SK-N-SH treated with all-trans-retinoic acid at 6 μM for 48 hours (cell line): ENCODE results near the gene NTM.

Source experiments
- ATAC-seq: fragments of 200-7000 bp; cut with Tn5 transposase; 3 replicates; pipeline ENCODE4 v1.9.1; 2020; ENCODE audit warnings: mild to moderate bottlenecking, moderate library complexity
- ARNTL ChIP-seq: fragments of 450-650 bp; formaldehyde crosslinking; IDR thresholded peaks from 2 replicates; pipeline ENCODE4 v1.5.0; 2020; ENCODE audit warnings: low read depth, mild to moderate bottlenecking, moderate library complexity, borderline replicate concordance
- BACH2 ChIP-seq: fragments of 250-450 bp; sonication (Bioruptor Pico); IDR thresholded peaks from 2 replicates; pipeline ENCODE4 v1.9.0; 2021; ENCODE audit warnings: mild to moderate bottlenecking, borderline replicate concordance
- CSDC2 ChIP-seq: fragments of 250-450 bp; sonication (Bioruptor Pico); IDR thresholded peaks from 2 replicates; pipeline ENCODE4 v1.5.0; 2020; ENCODE audit warnings: mild to moderate bottlenecking, moderate library complexity
- GLIS3 ChIP-seq: fragments of 250-450 bp; sonication (Bioruptor Pico); IDR thresholded peaks from 2 replicates; pipeline ENCODE4 v1.5.0; 2020; ENCODE audit warnings: mild to moderate bottlenecking, moderate library complexity
- ISL1 ChIP-seq: fragments of 250-450 bp; sonication (Bioruptor Pico); IDR thresholded peaks from 2 replicates; pipeline ENCODE4 v2.1.2; 2022; ENCODE audit warnings: mild to moderate bottlenecking, moderate library complexity
- OSR1 ChIP-seq: fragments of 250-450 bp; sonication (Bioruptor Pico); IDR thresholded peaks from 2 replicates; pipeline ENCODE4 v1.8.0; 2022; ENCODE audit warnings: moderate library complexity, mild to moderate bottlenecking, inconsistent platforms
- RARB ChIP-seq: fragments of 250-450 bp; sonication (Bioruptor Pico); IDR thresholded peaks from 2 replicates; pipeline ENCODE4 v1.8.0; 2021; ENCODE audit warnings: mild to moderate bottlenecking, moderate library complexity
- SNAI2 ChIP-seq: fragments of 250-450 bp; sonication (Bioruptor Pico); IDR thresholded peaks from 2 replicates; pipeline ENCODE4 v1.5.0; 2020; ENCODE audit warnings: mild to moderate bottlenecking, moderate library complexity
- TCF4 ChIP-seq: fragments of 250-450 bp; sonication (Bioruptor Pico); IDR thresholded peaks from 2 replicates; pipeline ENCODE4 v1.8.0; 2021; ENCODE audit warnings: mild to moderate bottlenecking, moderate library complexity, borderline replicate concordance
- ZC3H10 ChIP-seq: fragments of 250-450 bp; sonication (Bioruptor Pico); IDR thresholded peaks from 2 replicates; pipeline ENCODE4 v1.5.1; 2021; ENCODE audit warnings: mild to moderate bottlenecking, moderate library complexity
- ZFP3 ChIP-seq: fragments of 250-450 bp; sonication (Bioruptor Pico); IDR thresholded peaks from 2 replicates; pipeline ENCODE4 v1.5.0; 2020; ENCODE audit warnings: mild to moderate bottlenecking, moderate library complexity
- ZFP30 ChIP-seq: fragments of 450-650 bp; formaldehyde crosslinking; IDR thresholded peaks from 2 replicates; pipeline ENCODE4 v1.5.0; 2022; ENCODE audit warnings: mild to moderate bottlenecking, moderate library complexity
- ZNF565 ChIP-seq: fragments of 450-650 bp; formaldehyde crosslinking; conservative IDR thresholded peaks from 2 replicates; pipeline ENCODE4 v1.5.0; 2020; ENCODE audit warnings: low read depth, mild to moderate bottlenecking, moderate library complexity
- ZNF70 ChIP-seq: fragments of 450-650 bp; formaldehyde crosslinking; IDR thresholded peaks from 2 replicates; pipeline ENCODE4 v1.5.0; 2020; ENCODE audit warnings: mild to moderate bottlenecking, moderate library complexity
- TF ChIP-seq, protein P1 (sequence below): fragments of 250-450 bp; sonication (Bioruptor Pico); IDR thresholded peaks from 2 replicates; pipeline ENCODE4 v1.8.0; 2021; ENCODE audit warnings: low read depth, mild to moderate bottlenecking, moderate library complexity, borderline replicate concordance
- TF ChIP-seq, protein P2 (sequence below): fragments of 250-450 bp; sonication (Bioruptor Pico); IDR thresholded peaks from 2 replicates; pipeline ENCODE4 v1.8.0; 2020; ENCODE audit warnings: mild to moderate bottlenecking, moderate library complexity, borderline replicate concordance
- TF ChIP-seq, protein P3 (sequence below): fragments of 250-450 bp; sonication (Bioruptor Pico); IDR thresholded peaks from 2 replicates; pipeline ENCODE4 v1.5.0; 2020; ENCODE audit warnings: mild to moderate bottlenecking, moderate library complexity
- TF ChIP-seq, protein P4 (sequence below): fragments of 250-450 bp; sonication (Bioruptor Pico); IDR thresholded peaks from 2 replicates; pipeline ENCODE4 v1.5.1; 2020; ENCODE audit warnings: low read depth, mild to moderate bottlenecking, moderate library complexity
- TF ChIP-seq, protein P5 (sequence below): fragments of 250-450 bp; sonication (Bioruptor Pico); IDR thresholded peaks from 2 replicates; pipeline ENCODE4 v1.5.1; 2021; ENCODE audit warnings: mild to moderate bottlenecking, moderate library complexity

NTM gene

DNA sequence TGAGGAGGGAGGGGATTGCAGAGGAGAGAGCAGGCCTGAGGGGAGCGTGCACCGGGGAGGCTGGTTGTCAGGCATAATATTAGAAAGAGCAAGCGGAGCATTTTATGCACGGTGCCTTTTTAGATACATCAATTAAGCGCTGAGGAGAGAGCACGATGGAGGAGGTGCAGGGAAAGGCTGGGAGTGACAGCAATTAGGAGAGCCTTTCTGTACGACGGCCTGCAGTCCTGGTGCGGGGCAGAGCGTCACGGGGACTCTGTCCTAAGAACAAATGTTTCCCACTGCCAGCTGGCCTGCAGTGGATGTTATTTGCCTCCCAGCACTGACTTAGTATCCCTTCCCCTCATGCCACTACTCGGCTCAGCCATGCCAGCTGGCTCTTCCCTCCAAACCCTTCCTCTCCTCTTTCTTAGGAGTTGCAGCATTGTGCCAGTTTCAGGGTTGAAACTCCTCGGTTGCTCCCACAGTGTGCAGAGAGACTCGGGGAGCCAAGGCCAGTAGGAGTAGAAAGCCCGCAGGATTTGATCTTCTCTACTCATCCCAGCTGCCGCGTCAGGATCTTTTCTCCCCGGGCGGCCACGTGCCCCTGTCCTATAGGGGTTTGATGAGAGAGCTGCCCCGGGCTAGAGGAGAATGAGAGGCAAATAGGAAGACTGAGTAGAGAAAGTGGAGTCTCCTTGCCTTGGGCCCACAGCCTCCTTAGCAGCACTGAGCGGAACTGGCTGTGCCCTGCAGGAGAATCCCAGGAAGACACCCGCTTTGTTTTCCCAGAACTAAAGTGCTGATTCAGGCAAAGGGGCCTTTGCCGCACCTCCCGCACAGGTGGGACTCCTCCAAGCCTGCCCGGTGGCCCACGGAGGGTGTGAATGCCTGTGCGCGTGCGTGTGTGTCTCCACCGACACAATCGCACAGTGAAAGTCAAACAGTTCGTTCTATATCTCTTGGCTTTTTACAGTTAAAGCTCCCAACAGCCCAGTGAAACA, 875.3 kb downstream of the NTM start:
- TF ChIP-seq, protein P1, sequence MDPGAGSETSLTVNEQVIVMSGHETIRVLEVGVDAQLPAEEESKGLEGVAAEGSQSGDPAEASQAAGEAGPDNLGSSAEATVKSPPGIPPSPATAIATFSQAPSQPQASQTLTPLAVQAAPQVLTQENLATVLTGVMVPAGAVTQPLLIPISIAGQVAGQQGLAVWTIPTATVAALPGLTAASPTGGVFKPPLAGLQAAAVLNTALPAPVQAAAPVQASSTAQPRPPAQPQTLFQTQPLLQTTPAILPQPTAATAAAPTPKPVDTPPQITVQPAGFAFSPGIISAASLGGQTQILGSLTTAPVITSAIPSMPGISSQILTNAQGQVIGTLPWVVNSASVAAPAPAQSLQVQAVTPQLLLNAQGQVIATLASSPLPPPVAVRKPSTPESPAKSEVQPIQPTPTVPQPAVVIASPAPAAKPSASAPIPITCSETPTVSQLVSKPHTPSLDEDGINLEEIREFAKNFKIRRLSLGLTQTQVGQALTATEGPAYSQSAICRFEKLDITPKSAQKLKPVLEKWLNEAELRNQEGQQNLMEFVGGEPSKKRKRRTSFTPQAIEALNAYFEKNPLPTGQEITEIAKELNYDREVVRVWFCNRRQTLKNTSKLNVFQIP (CRISPR knock-in tag) = no peak
- TF ChIP-seq ZFP30 (CRISPR knock-in tag) (no peak), ZC3H10 (no peak), ZNF565 (CRISPR knock-in tag) (no peak), ZFP3 (no peak), CSDC2 (CRISPR knock-in tag) (no peak), GLIS3 (CRISPR knock-in tag) (no peak)
- TF ChIP-seq, protein P2, sequence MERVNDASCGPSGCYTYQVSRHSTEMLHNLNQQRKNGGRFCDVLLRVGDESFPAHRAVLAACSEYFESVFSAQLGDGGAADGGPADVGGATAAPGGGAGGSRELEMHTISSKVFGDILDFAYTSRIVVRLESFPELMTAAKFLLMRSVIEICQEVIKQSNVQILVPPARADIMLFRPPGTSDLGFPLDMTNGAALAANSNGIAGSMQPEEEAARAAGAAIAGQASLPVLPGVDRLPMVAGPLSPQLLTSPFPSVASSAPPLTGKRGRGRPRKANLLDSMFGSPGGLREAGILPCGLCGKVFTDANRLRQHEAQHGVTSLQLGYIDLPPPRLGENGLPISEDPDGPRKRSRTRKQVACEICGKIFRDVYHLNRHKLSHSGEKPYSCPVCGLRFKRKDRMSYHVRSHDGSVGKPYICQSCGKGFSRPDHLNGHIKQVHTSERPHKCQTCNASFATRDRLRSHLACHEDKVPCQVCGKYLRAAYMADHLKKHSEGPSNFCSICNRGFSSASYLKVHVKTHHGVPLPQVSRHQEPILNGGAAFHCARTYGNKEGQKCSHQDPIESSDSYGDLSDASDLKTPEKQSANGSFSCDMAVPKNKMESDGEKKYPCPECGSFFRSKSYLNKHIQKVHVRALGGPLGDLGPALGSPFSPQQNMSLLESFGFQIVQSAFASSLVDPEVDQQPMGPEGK (CRISPR knock-in tag) = no peak
- TF ChIP-seq, protein P3, sequence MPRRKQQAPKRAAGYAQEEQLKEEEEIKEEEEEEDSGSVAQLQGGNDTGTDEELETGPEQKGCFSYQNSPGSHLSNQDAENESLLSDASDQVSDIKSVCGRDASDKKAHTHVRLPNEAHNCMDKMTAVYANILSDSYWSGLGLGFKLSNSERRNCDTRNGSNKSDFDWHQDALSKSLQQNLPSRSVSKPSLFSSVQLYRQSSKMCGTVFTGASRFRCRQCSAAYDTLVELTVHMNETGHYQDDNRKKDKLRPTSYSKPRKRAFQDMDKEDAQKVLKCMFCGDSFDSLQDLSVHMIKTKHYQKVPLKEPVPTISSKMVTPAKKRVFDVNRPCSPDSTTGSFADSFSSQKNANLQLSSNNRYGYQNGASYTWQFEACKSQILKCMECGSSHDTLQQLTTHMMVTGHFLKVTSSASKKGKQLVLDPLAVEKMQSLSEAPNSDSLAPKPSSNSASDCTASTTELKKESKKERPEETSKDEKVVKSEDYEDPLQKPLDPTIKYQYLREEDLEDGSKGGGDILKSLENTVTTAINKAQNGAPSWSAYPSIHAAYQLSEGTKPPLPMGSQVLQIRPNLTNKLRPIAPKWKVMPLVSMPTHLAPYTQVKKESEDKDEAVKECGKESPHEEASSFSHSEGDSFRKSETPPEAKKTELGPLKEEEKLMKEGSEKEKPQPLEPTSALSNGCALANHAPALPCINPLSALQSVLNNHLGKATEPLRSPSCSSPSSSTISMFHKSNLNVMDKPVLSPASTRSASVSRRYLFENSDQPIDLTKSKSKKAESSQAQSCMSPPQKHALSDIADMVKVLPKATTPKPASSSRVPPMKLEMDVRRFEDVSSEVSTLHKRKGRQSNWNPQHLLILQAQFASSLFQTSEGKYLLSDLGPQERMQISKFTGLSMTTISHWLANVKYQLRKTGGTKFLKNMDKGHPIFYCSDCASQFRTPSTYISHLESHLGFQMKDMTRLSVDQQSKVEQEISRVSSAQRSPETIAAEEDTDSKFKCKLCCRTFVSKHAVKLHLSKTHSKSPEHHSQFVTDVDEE = no peak
- TF ChIP-seq, all 23 proteins: peak for 0
- ATAC-seq = no peak

DNA sequence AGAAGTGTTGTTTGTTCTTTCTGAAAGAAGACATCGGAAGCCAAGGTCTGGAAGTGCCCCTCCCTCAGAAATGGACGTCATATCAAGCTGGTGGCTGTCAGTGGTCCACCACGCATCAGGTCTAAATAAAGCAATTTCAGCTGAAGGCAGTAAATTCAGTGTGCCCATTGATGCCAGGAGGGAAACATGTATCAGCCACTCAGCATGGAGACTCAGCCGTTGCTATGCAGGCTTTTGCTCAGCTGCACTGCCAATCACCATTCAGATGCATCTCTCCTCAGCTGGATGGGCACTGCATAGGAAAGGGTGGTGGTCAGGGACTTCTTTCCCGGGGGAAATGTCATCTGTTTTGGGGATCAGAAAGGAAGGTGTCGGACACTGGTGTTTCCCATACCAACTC, 878.2 kb downstream of the NTM start:
- no peak for ATAC-seq

More for the DNA sequence above, 878.2 kb downstream of the NTM start:
- TF ChIP-seq SNAI2 (CRISPR knock-in tag) = no peak
- no peak for TF ChIP-seq BACH2 (CRISPR knock-in tag)
- TF ChIP-seq ZC3H10 = no peak
- no peak for TF ChIP-seq TCF4 (CRISPR knock-in tag)
- no peak for TF ChIP-seq ARNTL (CRISPR knock-in tag)
- no peak for TF ChIP-seq ZNF70
- TF ChIP-seq ZFP3 = no peak
- TF ChIP-seq ISL1 = no peak
- TF ChIP-seq, protein P1 (CRISPR knock-in tag) = no peak
- TF ChIP-seq, protein P4, sequence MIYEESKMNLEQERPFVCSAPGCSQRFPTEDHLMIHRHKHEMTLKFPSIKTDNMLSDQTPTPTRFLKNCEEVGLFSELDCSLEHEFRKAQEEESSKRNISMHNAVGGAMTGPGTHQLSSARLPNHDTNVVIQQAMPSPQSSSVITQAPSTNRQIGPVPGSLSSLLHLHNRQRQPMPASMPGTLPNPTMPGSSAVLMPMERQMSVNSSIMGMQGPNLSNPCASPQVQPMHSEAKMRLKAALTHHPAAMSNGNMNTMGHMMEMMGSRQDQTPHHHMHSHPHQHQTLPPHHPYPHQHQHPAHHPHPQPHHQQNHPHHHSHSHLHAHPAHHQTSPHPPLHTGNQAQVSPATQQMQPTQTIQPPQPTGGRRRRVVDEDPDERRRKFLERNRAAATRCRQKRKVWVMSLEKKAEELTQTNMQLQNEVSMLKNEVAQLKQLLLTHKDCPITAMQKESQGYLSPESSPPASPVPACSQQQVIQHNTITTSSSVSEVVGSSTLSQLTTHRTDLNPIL (CRISPR knock-in tag) = no peak
- no peak for TF ChIP-seq ZNF565 (CRISPR knock-in tag)
- no peak for TF ChIP-seq OSR1
- TF ChIP-seq, protein P2 (CRISPR knock-in tag) = no peak
- TF ChIP-seq, protein P5, sequence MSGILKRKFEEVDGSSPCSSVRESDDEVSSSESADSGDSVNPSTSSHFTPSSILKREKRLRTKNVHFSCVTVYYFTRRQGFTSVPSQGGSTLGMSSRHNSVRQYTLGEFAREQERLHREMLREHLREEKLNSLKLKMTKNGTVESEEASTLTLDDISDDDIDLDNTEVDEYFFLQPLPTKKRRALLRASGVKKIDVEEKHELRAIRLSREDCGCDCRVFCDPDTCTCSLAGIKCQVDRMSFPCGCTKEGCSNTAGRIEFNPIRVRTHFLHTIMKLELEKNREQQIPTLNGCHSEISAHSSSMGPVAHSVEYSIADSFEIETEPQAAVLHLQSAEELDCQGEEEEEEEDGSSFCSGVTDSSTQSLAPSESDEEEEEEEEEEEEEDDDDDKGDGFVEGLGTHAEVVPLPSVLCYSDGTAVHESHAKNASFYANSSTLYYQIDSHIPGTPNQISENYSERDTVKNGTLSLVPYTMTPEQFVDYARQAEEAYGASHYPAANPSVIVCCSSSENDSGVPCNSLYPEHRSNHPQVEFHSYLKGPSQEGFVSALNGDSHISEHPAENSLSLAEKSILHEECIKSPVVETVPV (CRISPR knock-in tag) = no peak
- no peak for TF ChIP-seq RARB (CRISPR knock-in tag)
- TF ChIP-seq GLIS3 (CRISPR knock-in tag) = no peak
